ENCODE results near the gene GP2. TPM values are rescaled to one million over a fixed set of nuclear protein-coding genes. Genes with fewer than 3 reads are reported as not detected.

Gene GP2
- total and polyA plus RNA-seq, 4 donors: 0.08 to 11.9 (median 0.88) TPM; not detected in 1

- peaks cover 0 to 2% (median 0%) of the 10 kb centered on the region in 4 donors for H3K9me3 ChIP-seq (ENCODE audit: control insufficient read depth in 4 of 4, insufficient read depth in 3 of 4, low read length in 3 of 4)
- H3K27me3 ChIP-seq (ENCODE audit: control insufficient read depth in 3 of 3, insufficient read depth in 3 of 3, low read length in 2 of 3): peaks cover 0 to 14% (median 2%) of the 10 kb centered on the region in 3 donors
- H3K4me3 ChIP-seq: no peak overlapping the region
- DNase-seq: no peak
- H3K27ac ChIP-seq (ENCODE audit: low read depth in 1 of 2, low read length in 1 of 2): no peak overlapping the region
- TF ChIP-seq CTCF (IDR thresholded peaks at IDR 0.05; ENCODE audit: control extremely low read depth, extremely low read depth): no peak
- no peak overlapping the region for H3K9ac ChIP-seq (ENCODE audit: insufficient read depth in 1 of 2, low read length in 2 of 2)
- no peaks in the 10 kb centered on the region for H3K4me1 ChIP-seq (ENCODE audit: control insufficient read depth in 5 of 5, insufficient read depth in 5 of 5, low read length in 5 of 5)
- no peak for ATAC-seq (ENCODE audit: insufficient read depth, low FRiP score)
- no peaks in the 10 kb centered on the region for H3K36me3 ChIP-seq (ENCODE audit: control insufficient read depth in 4 of 4, insufficient read depth in 4 of 4, low read length in 4 of 4)
Observed at GRCh38 chr16:20353379-20353778, 26.1 kb upstream of the GP2 start.

- H3K27ac ChIP-seq (ENCODE audit: low read depth in 1 of 2, low read length in 1 of 2): no peak within 1 kb of the TSS
- H3K9ac ChIP-seq (ENCODE audit: insufficient read depth in 1 of 2, low read length in 2 of 2): no peak within 1 kb of the TSS
- H3K4me3 ChIP-seq: no peak within 1 kb of the TSS
- DNase-seq (no peak), ATAC-seq (ENCODE audit: insufficient read depth, low FRiP score) (no peak)
- peaks cover 0 to 14% (median 2%) of the 10 kb centered on the region in 3 donors for H3K27me3 ChIP-seq (ENCODE audit: control insufficient read depth in 3 of 3, insufficient read depth in 3 of 3, low read length in 2 of 3)
- peaks cover 0 to 2% (median 0%) of the 10 kb centered on the region in 4 donors for H3K9me3 ChIP-seq (ENCODE audit: control insufficient read depth in 4 of 4, insufficient read depth in 3 of 4, low read length in 3 of 4)
- no peaks in the 10 kb centered on the region for H3K4me1 ChIP-seq (ENCODE audit: control insufficient read depth in 5 of 5, insufficient read depth in 5 of 5, low read length in 5 of 5)
- no peak for TF ChIP-seq CTCF (IDR thresholded peaks at IDR 0.05; ENCODE audit: control extremely low read depth, extremely low read depth)
- WGBS, 2 donors: 69 to 94% methylated on average over 2 of the region's 2 CpGs
- H3K36me3 ChIP-seq (ENCODE audit: control insufficient read depth in 4 of 4, insufficient read depth in 4 of 4, low read length in 4 of 4): no peaks in the 10 kb centered on the region
Observed at GRCh38 chr16:20352615-20353014, 25.3 kb upstream of the GP2 start, which contains the start of gene UMOD. TSS of gene UMOD (minus strand) at chr16:20352715. CDS start at chr16:20350737, 1,978 bp downstream.

- H3K36me3 ChIP-seq (ENCODE audit: control insufficient read depth in 4 of 4, insufficient read depth in 4 of 4, low read length in 4 of 4): no peaks in the 10 kb centered on the region
- H3K9ac ChIP-seq (ENCODE audit: insufficient read depth in 1 of 2, low read length in 2 of 2): no peak overlapping the region
- DNase-seq (no peak), ATAC-seq (ENCODE audit: insufficient read depth, low FRiP score) (no peak)
- no peak overlapping the region for H3K27ac ChIP-seq (ENCODE audit: low read depth in 1 of 2, low read length in 1 of 2)
- H3K9me3 ChIP-seq (ENCODE audit: control insufficient read depth in 4 of 4, insufficient read depth in 3 of 4, low read length in 3 of 4): peaks cover 0 to 2% (median 0%) of the 10 kb centered on the region in 4 donors
- no peaks in the 10 kb centered on the region for H3K4me1 ChIP-seq (ENCODE audit: control insufficient read depth in 5 of 5, insufficient read depth in 5 of 5, low read length in 5 of 5)
- peaks cover 0 to 14% (median 2%) of the 10 kb centered on the region in 3 donors for H3K27me3 ChIP-seq (ENCODE audit: control insufficient read depth in 3 of 3, insufficient read depth in 3 of 3, low read length in 2 of 3)
- 81 to 82% methylated on average over 6 of the region's 6 CpGs for WGBS, 2 donors
- H3K4me3 ChIP-seq: no peak overlapping the region
- TF ChIP-seq CTCF (IDR thresholded peaks at IDR 0.05; ENCODE audit: control extremely low read depth, extremely low read depth): no peak
Observed at GRCh38 chr16:20349615-20350014, 22.3 kb upstream of the GP2 start.

Measured in lung (tissue), 12 donors.